ENCODE measurements around the gene ST6GALNAC4.

The ST6GALNAC4 gene

GRCh38 chr9:127946728-127947127 lies 29.9 kb upstream of the ST6GALNAC4 start:
- no peak for DNase-seq (ENCODE audit: low spot score)

GRCh38 chr9:127945942-127946341 lies 29.1 kb upstream of the ST6GALNAC4 start:
- DNase-seq (ENCODE audit: low spot score) = no peak

GRCh38 chr9:127945338-127945737 lies 28.5 kb upstream of the ST6GALNAC4 start:
- no peak for DNase-seq (ENCODE audit: low spot score)

GRCh38 chr9:127944586-127945218 lies 27.9 kb upstream of the ST6GALNAC4 start:
- no peak for DNase-seq (ENCODE audit: low spot score)

GRCh38 chr9:127943731-127944144 lies 26.9 kb upstream of the ST6GALNAC4 start:
- peak; percentile 85 for DNase-seq (ENCODE audit: low spot score)

GRCh38 chr9:127943011-127943662 lies 26.3 kb upstream of the ST6GALNAC4 start:
- no peak for DNase-seq (ENCODE audit: low spot score)

GRCh38 chr9:127942216-127943010 lies 25.6 kb upstream of the ST6GALNAC4 start:
- peak; percentile 80 for DNase-seq (ENCODE audit: low spot score)

GRCh38 chr9:127941961-127942215 lies 25.0 kb upstream of the ST6GALNAC4 start:
- no peak for DNase-seq (ENCODE audit: low spot score)

- DNase-seq (ENCODE audit: low spot score) = no peak
Observed at GRCh38 chr9:127941062-127941960, 24.5 kb upstream of the ST6GALNAC4 start.

GRCh38 chr9:127940593-127940992 lies 23.8 kb upstream of the ST6GALNAC4 start:
- no peak for DNase-seq (ENCODE audit: low spot score)

- DNase-seq (ENCODE audit: low spot score) = no peak
Observed at GRCh38 chr9:127938298-127938690, 21.5 kb upstream of the ST6GALNAC4 start.

GRCh38 chr9:127937388-127938297 lies 20.8 kb upstream of the ST6GALNAC4 start, which contains the start of gene DPM2:
TSS of gene DPM2 (minus strand) at chr9:127937854. CDS start at chr9:127937820, 34 bp downstream.
- DNase-seq (ENCODE audit: low spot score) = peak; percentile 87

- no peak for DNase-seq (ENCODE audit: low spot score)
Observed at GRCh38 chr9:127937056-127937387, 20.2 kb upstream of the ST6GALNAC4 start.

GRCh38 chr9:127936347-127936852 lies 19.6 kb upstream of the ST6GALNAC4 start:
- DNase-seq (ENCODE audit: low spot score) = no peak

GRCh38 chr9:127935765-127936221 lies 19.0 kb upstream of the ST6GALNAC4 start:
- DNase-seq (ENCODE audit: low spot score) = no peak

- no peak for DNase-seq (ENCODE audit: low spot score)
Observed at GRCh38 chr9:127934986-127935385, 18.1 kb upstream of the ST6GALNAC4 start.

- DNase-seq (ENCODE audit: low spot score) = no peak
Observed at GRCh38 chr9:127934248-127934647, 17.4 kb upstream of the ST6GALNAC4 start.

GRCh38 chr9:127931092-127931881 lies 14.4 kb upstream of the ST6GALNAC4 start:
- no peak for DNase-seq (ENCODE audit: low spot score)

- peak; percentile 87 for DNase-seq (ENCODE audit: low spot score)
Observed at GRCh38 chr9:127930231-127931091, 13.6 kb upstream of the ST6GALNAC4 start, which contains the start of gene PIP5KL1. TSS of gene PIP5KL1 (minus strand) at chr9:127930777. CDS start at chr9:127930752, 25 bp downstream.

All from cerebellar cortex (tissue), 1 donor.